Camera-type eye (tissue), 1 donor: ENCODE data around the gene PRKRA. TPM values are rescaled to one million over a fixed set of nuclear protein-coding genes. Genes with fewer than 3 reads are reported as not detected.

ENCODE experiments used
- total RNA-seq: library from RNA; depleted of rRNA; stranded (reverse); fragments of >200 nt; gene quantifications from one replicate; pipeline ENCODE4 v1.2.3, GENCODE V29; 2014

The PRKRA gene
- 85.9 TPM for total RNA-seq

GRCh38 chr2:178450774-178451525, at the start of gene PRKRA, which contains the start of gene PJVK:
Gene PRKRA (minus strand): TSS chr2:178451175. CDS start chr2:178451030, 145 bp downstream.
Gene PJVK (plus strand): TSS chr2:178451378. CDS start chr2:178453410, 2,032 bp downstream.

GRCh38 chr2:178480227-178481181, 29.5 kb upstream of the PRKRA start, which contains the start of gene PLEKHA3:
Gene PLEKHA3 (plus strand): TSS chr2:178480457. CDS start chr2:178480870, 413 bp downstream.

GRCh38 chr2:178478439-178479274, 27.7 kb upstream of the PRKRA start, which contains the start of gene FKBP7:
Gene FKBP7 (minus strand): TSS chr2:178478600. CDS start chr2:178478499, 101 bp downstream.

Other genes with a start within 250 kb of the PRKRA start
- 6.2 TPM for gene PJVK, start 203 bp upstream of the PRKRA start, total RNA-seq
- 48.4 TPM for gene FKBP7, start 27.4 kb upstream of the PRKRA start, total RNA-seq
- 24.2 TPM for gene PLEKHA3, start 29.3 kb upstream of the PRKRA start, total RNA-seq